ENCODE results near the gene SMG9. TPM values are rescaled to one million over a fixed set of nuclear protein-coding genes. Genes with fewer than 3 reads are reported as not detected.
A peak's percentile ranks its signal among the peaks of the same experiment; 100 is the strongest.

The SMG9 gene
- total and polyA plus RNA-seq, 2 of the 13 experiments (the other 11 are each of a cell fraction or from before 2014, with no cell fraction given) = 16.1 to 18.7 TPM

DNA sequence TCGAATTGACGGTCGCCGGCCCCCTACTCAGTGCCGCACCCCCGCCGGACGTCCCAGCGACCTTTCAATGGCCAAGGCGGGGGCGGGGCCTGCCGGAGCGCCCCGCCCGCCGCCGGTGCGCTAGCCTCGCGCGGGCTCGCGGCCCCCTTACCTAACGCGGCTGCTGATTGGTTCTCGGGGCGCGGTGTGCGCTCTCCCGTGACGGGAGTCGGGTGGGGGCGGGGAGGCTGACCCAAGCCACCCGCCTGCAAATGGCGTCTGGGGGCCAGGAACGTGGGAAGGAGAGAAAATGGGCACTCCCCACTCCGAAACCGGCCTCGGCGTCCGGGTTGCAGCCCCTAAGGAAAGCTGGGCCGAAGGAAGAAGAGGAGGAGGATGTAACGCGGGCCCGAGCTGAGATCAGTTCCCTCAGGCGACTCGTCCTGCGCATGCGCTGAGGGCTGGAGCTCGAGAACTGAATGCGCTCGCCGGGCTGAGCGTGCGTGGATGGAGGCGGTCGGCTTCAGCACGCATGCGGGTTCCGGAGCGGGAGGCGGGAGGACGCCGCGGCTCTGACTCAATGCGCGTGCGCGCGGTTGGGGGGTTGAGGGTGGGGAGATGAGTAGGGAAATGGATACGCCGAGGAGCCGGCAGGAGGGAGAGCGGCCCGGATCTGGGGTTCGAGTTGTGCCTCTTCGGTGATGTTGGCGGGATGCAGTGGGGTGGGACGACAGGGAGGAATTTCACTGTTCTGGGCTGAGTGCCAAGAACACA is at the start of gene SMG9 (continued):
- TF ChIP-seq ZNF703 (CRISPR knock-in tag; IDR thresholded peaks at IDR 0.05; ENCODE audit: borderline replicate concordance) (no peak), ZNF75D (CRISPR knock-in tag; IDR thresholded peaks at IDR 0.05; ENCODE audit: borderline replicate concordance) (no peak), HNF1B (CRISPR knock-in tag; IDR thresholded peaks at IDR 0.05) (peak; percentile 47), ZEB1 (IDR thresholded peaks at IDR 0.05; ENCODE audit: insufficient replicate concordance, low read depth) (no peak), ZNF629 (CRISPR knock-in tag; conservative IDR thresholded peaks at IDR 0.05) (no peak), SALL1 (CRISPR knock-in tag; IDR thresholded peaks at IDR 0.05) (peak; percentile 65), MXI1 (IDR thresholded peaks at IDR 0.05; ENCODE audit: borderline replicate concordance, low read depth, low read length) (peak; percentile 58; the same call in 2 of the 3 replicates), ZMYM3 (CRISPR knock-in tag; IDR thresholded peaks at IDR 0.05) (0 out of 2 replicates have a peak, but pooled peaks have one; percentile 14), ZNF333 (CRISPR knock-in tag; IDR thresholded peaks at IDR 0.05; ENCODE audit: borderline replicate concordance) (no peak), KAT8 (CRISPR knock-in tag; IDR thresholded peaks at IDR 0.05) (peak; percentile 85), ARID5B (CRISPR knock-in tag; IDR thresholded peaks at IDR 0.05) (peak; percentile 19; the same call in 1 of the 2 replicates), TRIM24 (CRISPR knock-in tag; IDR thresholded peaks at IDR 0.05) (no peak), RFX1 (IDR thresholded peaks at IDR 0.05) (no peak), ZNF598 (CRISPR knock-in tag; IDR thresholded peaks at IDR 0.05; ENCODE audit: borderline replicate concordance) (peak; percentile 70; the same call in 1 of the 2 replicates), HNRNPL (IDR thresholded peaks at IDR 0.05; ENCODE audit: low read depth, low read length) (0 out of 2 replicates have a peak, but pooled peaks have one; percentile 9), CREM (IDR thresholded peaks at IDR 0.05) (peak; percentile 33; the same call in 1 of the 2 replicates), CREM (CRISPR knock-in tag; IDR thresholded peaks at IDR 0.05) (peak; percentile 25; the same call in 1 of the 2 replicates), NR2F6 (IDR thresholded peaks at IDR 0.05) (no peak), NR2F6 (CRISPR knock-in tag; IDR thresholded peaks at IDR 0.05) (peak; percentile 12; the same call in 1 of the 2 replicates)
- TF ChIP-seq, protein P1, sequence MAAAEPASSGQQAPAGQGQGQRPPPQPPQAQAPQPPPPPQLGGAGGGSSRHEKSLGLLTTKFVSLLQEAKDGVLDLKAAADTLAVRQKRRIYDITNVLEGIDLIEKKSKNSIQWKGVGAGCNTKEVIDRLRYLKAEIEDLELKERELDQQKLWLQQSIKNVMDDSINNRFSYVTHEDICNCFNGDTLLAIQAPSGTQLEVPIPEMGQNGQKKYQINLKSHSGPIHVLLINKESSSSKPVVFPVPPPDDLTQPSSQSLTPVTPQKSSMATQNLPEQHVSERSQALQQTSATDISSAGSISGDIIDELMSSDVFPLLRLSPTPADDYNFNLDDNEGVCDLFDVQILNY (CRISPR knock-in tag; conservative IDR thresholded peaks at IDR 0.05) = no peak

All from HepG2 (cell line).